K562 (cell line): Measurements from ENCODE around the gene KLHDC10. TPM values are rescaled to one million over a fixed set of nuclear protein-coding genes. Genes with fewer than 3 reads are reported as not detected.

Experiments used
- ARID2 ChIP-seq: fragments of 450-650 bp; IDR thresholded peaks from 2 replicates; pipeline ENCODE4 v1.6.1; 2017; ENCODE audit warnings: antibody characterized with exemption, mild to moderate bottlenecking
- CBFA2T2 ChIP-seq: fragments of 450-650 bp; conservative IDR thresholded peaks from 2 replicates; pipeline ENCODE4 v1.6.1; 2017; ENCODE audit warnings: mild to moderate bottlenecking
- CXXC5 ChIP-seq: fragments of 250-450 bp; sonication (Bioruptor Pico); IDR thresholded peaks from 2 replicates; pipeline ENCODE4 v1.8.0; 2022; ENCODE audit warnings: inconsistent platforms, mild to moderate bottlenecking, moderate library complexity
- HDAC3 ChIP-seq: fragments of 450-650 bp; IDR thresholded peaks from 2 replicates; pipeline ENCODE4 v1.6.1; 2018; ENCODE audit warnings: borderline replicate concordance, mild to moderate bottlenecking, moderate library complexity; ENCODE audit not compliant: partially characterized antibody
- MCM2 ChIP-seq: fragments of 450-650 bp; IDR thresholded peaks from 2 replicates; pipeline ENCODE4 v1.6.1; 2017; ENCODE audit warnings: low read depth, mild to moderate bottlenecking
- PHTF2 ChIP-seq: fragments of 250-450 bp; sonication (Bioruptor Pico); IDR thresholded peaks from 2 replicates; pipeline ENCODE4 v1.5.0; 2021; ENCODE audit warnings: mild to moderate bottlenecking
- ZNF384 ChIP-seq: IDR thresholded peaks from 2 replicates; pipeline ENCODE4 v1.6.1; 2012; ENCODE audit warnings: low read depth, low read length, improper control_type of control experiment
- polyA plus RNA-seq, 8 experiments: library from polyadenylated mRNA; depleted of rRNA in 4 of 8; stranded (reverse) in 5 of 8; unstranded in 3 of 8; fragments of >200 nt; fragmentation: Nextera tagmentation in 2 of 8; fragmentation: Illumina TruSeq in 1 of 8; extraction: Ambion mirVana in 2 of 8; extraction: Trizol in 1 of 8; gene quantifications; 2 replicates each; pipeline versions ENCODE4 v1.2.1 to v1.2.3, GENCODE V29; 2011 to 2014; ENCODE audit warnings: inconsistent platforms in 1 of 8, missing spikeins in 1 of 8
- total RNA-seq, 7 experiments: library from RNA; depleted of rRNA in 6 of 7; stranded (reverse); fragments of >200 nt in 6 of 7; fragmentation: Illumina TruSeq in 2 of 7; extraction: Trizol in 2 of 7; gene quantifications; 2 replicates each; pipeline versions ENCODE4 v1.2.1 to v1.2.3, GENCODE V29; 2011 to 2021; ENCODE audit warnings: low replicate concordance in 1 of 7
- TF ChIP-seq, protein P1 (sequence below), 2 experiments: fragments of 150-350 bp in 1 of 2; IDR thresholded peaks; 2 replicates each; pipeline ENCODE4 v1.6.1; 2012 to 2016; ENCODE audit warnings: low read depth in 2 of 2, low read length in 2 of 2, mild to moderate bottlenecking in 1 of 2, moderate library complexity in 1 of 2
- TF ChIP-seq, protein P2 (sequence below): fragments of 250-450 bp; sonication (Bioruptor Pico); IDR thresholded peaks from 2 replicates; pipeline ENCODE4 v1.5.0; 2021; ENCODE audit warnings: mild to moderate bottlenecking, moderate library complexity
- TF ChIP-seq, protein P3 (sequence below), 2 experiments: fragments of 450-650 bp; IDR thresholded peaks; 2 replicates each; pipeline ENCODE4 v1.6.1; 2016; ENCODE audit warnings: mild to moderate bottlenecking in 2 of 2, borderline replicate concordance in 1 of 2, low read depth in 1 of 2, moderate library complexity in 1 of 2

Gene KLHDC10
- total and polyA plus RNA-seq, 9 of the 15 experiments (the other 6 are each of a cell fraction or from before 2014, with no cell fraction given) = 9.8 to 80.5 (median 31.4) TPM

DNA sequence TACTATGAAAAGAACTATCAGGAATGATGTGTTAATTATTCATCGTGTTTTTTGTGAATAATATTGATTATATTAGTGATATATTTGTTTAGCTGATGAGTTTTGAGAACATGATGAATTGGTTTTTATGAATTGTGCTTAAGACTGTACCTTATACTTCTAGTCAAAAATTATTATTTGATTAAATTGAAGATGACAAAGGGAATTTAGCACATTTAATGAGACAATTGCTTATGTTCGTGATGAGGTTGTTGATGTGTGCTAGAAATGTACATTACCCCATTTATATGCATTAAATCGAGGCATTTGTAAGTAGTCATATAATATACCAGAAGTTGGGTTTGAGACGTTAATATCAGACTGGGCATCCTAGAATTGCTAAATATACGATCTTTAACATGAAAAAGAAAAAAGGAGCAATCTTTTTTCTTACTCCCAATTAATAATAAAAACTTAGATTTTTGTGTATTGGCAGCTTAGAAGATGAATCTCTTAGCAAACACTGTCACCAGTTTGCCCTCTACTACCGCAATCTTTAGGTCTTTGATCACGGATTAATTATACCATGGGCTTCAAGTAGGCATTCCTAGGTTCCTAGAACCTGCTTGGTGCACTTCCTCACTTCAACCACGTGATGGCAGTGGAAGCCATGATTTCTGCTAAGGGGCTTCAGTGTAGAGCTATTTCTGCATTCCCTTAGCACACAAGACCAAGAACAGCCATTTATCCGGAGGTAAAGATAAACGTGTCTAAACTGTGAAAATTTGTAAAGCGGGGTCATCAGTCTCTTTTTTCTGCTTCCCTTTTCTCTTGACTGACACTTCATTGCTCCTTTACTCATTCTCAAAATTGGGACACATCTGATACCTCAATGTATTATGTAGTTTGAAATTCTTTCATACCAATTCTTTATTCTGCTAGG is 1.6 kb downstream of the KLHDC10 start (continued):
- TF ChIP-seq, protein P1, sequence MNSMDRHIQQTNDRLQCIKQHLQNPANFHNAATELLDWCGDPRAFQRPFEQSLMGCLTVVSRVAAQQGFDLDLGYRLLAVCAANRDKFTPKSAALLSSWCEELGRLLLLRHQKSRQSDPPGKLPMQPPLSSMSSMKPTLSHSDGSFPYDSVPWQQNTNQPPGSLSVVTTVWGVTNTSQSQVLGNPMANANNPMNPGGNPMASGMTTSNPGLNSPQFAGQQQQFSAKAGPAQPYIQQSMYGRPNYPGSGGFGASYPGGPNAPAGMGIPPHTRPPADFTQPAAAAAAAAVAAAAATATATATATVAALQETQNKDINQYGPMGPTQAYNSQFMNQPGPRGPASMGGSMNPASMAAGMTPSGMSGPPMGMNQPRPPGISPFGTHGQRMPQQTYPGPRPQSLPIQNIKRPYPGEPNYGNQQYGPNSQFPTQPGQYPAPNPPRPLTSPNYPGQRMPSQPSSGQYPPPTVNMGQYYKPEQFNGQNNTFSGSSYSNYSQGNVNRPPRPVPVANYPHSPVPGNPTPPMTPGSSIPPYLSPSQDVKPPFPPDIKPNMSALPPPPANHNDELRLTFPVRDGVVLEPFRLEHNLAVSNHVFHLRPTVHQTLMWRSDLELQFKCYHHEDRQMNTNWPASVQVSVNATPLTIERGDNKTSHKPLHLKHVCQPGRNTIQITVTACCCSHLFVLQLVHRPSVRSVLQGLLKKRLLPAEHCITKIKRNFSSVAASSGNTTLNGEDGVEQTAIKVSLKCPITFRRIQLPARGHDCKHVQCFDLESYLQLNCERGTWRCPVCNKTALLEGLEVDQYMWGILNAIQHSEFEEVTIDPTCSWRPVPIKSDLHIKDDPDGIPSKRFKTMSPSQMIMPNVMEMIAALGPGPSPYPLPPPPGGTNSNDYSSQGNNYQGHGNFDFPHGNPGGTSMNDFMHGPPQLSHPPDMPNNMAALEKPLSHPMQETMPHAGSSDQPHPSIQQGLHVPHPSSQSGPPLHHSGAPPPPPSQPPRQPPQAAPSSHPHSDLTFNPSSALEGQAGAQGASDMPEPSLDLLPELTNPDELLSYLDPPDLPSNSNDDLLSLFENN (IDR thresholded peaks at IDR 0.05; ENCODE audit: low read depth in 2 of 2, low read length in 2 of 2) = no peak
- TF ChIP-seq PHTF2 (CRISPR knock-in tag) = no peak
- TF ChIP-seq, protein P2, sequence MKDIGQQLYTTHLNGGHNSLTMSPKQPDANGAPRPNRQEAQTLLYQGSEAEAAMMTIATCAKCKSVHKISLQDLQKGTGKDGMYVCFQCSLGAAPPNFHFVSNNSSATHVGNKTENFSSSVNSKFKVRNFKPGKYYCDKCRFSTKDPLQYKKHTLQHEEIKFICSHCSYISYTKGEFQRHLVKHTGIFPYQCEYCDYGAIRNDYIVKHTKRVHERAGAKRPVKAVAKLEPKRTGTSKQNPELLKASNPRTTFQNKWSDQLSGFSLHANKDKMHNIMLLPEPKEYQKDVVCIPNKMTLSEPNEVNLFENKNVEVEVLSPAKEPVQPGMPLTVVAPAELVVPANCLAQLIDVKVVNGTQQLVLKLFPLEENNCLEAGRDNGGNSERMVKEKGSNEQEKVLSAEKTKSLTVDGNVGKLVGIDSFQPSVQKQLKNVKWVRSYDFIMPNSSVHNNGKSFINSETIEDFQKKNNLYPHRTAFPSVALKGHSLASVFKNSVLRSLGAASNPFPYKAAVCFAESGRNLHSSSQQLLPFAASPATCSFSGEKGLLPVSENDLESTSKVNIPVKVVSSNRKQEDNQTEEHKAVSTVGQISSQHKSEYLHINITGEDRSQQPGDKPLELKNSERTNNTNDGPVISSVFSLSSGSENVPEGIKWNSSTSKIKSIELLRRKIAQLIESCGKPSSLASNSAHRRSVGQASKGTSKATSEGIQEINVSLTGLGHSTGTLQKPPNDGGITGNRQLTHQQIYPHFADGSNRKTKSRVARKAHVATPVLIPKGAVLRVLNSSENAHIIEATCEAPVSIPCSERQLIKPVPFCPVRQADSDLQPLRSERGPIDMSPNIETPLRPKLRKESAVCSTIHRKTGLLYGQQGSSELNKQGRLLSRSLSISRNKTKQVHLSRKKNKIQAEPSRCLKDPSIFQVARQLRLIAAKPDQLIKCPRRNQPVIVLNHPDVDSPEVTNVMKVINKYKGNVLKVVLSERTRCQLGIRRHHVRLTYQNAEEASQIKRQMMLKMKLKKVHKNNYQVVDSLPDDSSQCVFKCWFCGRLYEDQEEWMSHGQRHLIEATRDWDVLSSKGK (CRISPR knock-in tag) = no peak
- no peak for TF ChIP-seq HDAC3
- peak; percentile 52; the same call in 1 of the 2 replicates for TF ChIP-seq ZNF384
- TF ChIP-seq ARID2 = peak; percentile 88
- peak; percentile 49 for TF ChIP-seq CBFA2T2
- no peak for TF ChIP-seq CXXC5 (CRISPR knock-in tag)
- no peak for TF ChIP-seq MCM2
- TF ChIP-seq, protein P3, sequence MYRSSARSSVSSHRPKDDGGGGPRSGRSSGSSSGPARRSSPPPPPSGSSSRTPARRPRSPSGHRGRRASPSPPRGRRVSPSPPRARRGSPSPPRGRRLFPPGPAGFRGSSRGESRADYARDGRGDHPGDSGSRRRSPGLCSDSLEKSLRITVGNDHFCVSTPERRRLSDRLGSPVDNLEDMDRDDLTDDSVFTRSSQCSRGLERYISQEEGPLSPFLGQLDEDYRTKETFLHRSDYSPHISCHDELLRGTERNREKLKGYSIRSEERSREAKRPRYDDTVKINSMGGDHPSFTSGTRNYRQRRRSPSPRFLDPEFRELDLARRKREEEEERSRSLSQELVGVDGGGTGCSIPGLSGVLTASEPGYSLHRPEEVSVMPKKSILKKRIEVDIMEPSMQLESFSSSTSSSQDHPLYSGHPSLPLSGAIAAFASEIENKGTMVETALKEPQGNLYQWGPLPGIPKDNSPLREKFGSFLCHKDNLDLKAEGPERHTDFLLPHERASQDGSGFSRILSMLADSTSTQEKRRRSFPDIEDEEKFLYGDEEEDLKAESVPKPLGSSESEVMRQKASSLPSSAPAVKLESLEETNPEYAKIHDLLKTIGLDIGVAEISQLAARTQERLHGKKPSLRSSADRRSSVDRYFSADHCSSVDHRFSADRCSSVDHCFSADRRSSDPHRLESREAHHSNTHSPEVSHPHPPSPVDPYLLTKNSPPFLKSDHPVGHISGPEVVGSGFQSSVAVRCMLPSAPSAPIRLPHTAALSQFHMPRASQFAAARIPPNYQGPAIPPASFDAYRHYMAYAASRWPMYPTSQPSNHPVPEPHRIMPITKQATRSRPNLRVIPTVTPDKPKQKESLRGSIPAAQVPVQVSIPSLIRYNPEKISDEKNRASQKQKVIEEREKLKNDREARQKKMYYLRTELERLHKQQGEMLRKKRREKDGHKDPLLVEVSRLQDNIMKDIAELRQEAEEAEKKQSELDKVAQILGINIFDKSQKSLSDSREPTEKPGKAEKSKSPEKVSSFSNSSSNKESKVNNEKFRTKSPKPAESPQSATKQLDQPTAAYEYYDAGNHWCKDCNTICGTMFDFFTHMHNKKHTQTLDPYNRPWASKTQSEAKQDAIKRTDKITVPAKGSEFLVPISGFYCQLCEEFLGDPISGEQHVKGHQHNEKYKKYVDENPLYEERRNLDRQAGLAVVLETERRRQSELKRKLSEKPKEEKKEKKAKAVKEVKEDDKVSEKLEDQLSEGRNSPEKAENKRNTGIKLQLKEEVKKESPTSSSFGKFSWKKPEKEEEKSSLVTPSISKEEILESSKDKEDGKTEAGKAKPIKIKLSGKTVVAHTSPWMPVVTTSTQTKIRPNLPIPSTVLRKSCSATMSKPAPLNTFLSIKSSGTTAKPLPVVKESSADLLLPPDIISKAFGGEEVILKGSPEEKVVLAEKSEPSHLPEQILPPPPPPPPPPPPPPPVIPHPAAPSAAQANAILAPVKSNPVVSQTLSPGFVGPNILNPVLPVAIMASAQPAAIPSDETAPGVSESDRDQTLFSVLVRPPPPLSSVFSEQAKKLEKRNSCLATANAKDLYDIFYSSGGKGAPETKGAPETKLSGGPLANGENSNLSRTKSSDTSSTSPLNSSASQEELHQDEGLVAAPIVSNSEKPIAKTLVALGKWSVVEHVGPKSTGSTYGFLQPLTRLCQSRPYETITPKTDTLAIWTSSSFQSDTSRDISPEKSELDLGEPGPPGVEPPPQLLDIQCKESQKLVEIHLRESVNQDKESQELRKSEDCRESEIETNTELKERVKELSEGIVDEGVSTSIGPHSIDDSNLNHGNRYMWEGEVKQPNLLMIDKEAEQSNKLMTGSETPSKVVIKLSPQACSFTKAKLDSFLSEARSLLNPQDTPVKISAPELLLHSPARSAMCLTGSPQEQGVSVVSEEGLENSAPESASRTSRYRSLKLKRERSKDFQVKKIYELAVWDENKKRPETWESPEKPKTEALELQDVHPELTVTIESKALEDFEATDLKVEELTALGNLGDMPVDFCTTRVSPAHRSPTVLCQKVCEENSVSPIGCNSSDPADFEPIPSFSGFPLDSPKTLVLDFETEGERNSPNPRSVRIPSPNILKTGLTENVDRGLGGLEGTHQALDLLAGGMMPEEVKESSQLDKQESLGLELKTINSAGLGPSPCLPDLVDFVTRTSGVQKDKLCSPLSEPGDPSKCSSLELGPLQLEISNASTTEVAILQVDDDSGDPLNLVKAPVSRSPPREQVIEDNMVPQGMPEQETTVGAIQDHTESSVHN (IDR thresholded peaks at IDR 0.05; ENCODE audit: borderline replicate concordance in 1 of 2, low read depth in 1 of 2) = peak in 1 of 2 experiments; percentile 88; a peak in 1 of 4 replicates
